Astrocyte (in vitro differentiated cells and primary cell): Measurements from ENCODE around the gene DACT2. TPM values are rescaled to one million over a fixed set of nuclear protein-coding genes. Genes with fewer than 3 reads are reported as not detected.

Experiments
- DNase-seq: peaks from one replicate; pipeline ENCODE4 v3.0.0-alpha.2; 2010; ENCODE audit warnings: low read depth
- FAIRE-seq: peaks from 2 replicates; lab custom pipeline; 2011; peaks lifted over from hg19 to GRCh38; lab: Jason Lieb, UNC
- H2AFZ ChIP-seq: 2 replicates; pipeline ENCODE4 v1.6.0; 2012; ENCODE audit warnings: low read depth, low read length, inconsistent platforms
- H3K27ac ChIP-seq: 2 replicates; pipeline ENCODE4 v1.5.1; 2011; ENCODE audit warnings: low read depth, low read length, inconsistent platforms
- H3K27me3 ChIP-seq: 2 replicates; pipeline ENCODE4 v1.6.0; 2011; ENCODE audit warnings: low read length, inconsistent platforms; ENCODE audit not compliant: insufficient read depth
- H3K36me3 ChIP-seq: 2 replicates; pipeline ENCODE4 v1.5.1; 2011; ENCODE audit warnings: low read length, inconsistent platforms; ENCODE audit not compliant: insufficient read depth
- H3K4me1 ChIP-seq: 2 replicates; pipeline ENCODE4 v1.5.1; 2011; ENCODE audit warnings: low read length, inconsistent platforms; ENCODE audit not compliant: insufficient read depth
- H3K4me2 ChIP-seq: 2 replicates; pipeline ENCODE4 v1.6.0; 2012; ENCODE audit warnings: low read length, inconsistent platforms
- H3K4me3 ChIP-seq: 2 replicates; pipeline ENCODE4 v1.5.1; 2011; ENCODE audit warnings: low read depth, mild to moderate bottlenecking, low read length, inconsistent platforms; ENCODE audit not compliant: insufficient read depth
- H3K79me2 ChIP-seq: 2 replicates; pipeline ENCODE4 v1.6.0; 2012; ENCODE audit warnings: mild to moderate bottlenecking, low read length, inconsistent platforms; ENCODE audit not compliant: insufficient read depth
- H3K9ac ChIP-seq: 2 replicates; pipeline ENCODE4 v1.6.0; 2012; ENCODE audit warnings: mild to moderate bottlenecking, low read length, inconsistent platforms
- H3K9me3 ChIP-seq: 2 replicates; pipeline ENCODE4 v1.5.1; 2012; ENCODE audit warnings: low read depth, mild to moderate bottlenecking, low read length, inconsistent platforms; ENCODE audit not compliant: insufficient read depth
- H4K20me1 ChIP-seq: 2 replicates; pipeline ENCODE4 v1.6.0; 2012; ENCODE audit warnings: low read length, inconsistent platforms; ENCODE audit not compliant: insufficient read depth
- H3K27ac Mint-ChIP-seq: one replicate; pipeline ENCODE4 v1.8.0; 2021; ENCODE audit warnings: mild to moderate bottlenecking, mixed read lengths; ENCODE audit not compliant: unreplicated experiment
- H3K27me3 Mint-ChIP-seq: one replicate; pipeline ENCODE4 v1.8.0; 2021; ENCODE audit warnings: low read depth, mixed read lengths; ENCODE audit not compliant: unreplicated experiment
- H3K36me3 Mint-ChIP-seq: one replicate; pipeline ENCODE4 v1.8.0; 2021; ENCODE audit warnings: low read depth, mixed read lengths; ENCODE audit not compliant: unreplicated experiment
- H3K4me1 Mint-ChIP-seq: one replicate; pipeline ENCODE4 v1.8.0; 2021; ENCODE audit warnings: low read depth, mixed read lengths; ENCODE audit not compliant: unreplicated experiment
- H3K4me3 Mint-ChIP-seq: one replicate; pipeline ENCODE4 v1.8.0; 2021; ENCODE audit warnings: mild to moderate bottlenecking, moderate library complexity, mixed read lengths; ENCODE audit not compliant: unreplicated experiment
- H3K9me3 Mint-ChIP-seq: one replicate; pipeline ENCODE4 v1.8.0; 2021; ENCODE audit warnings: mild to moderate bottlenecking, mixed read lengths; ENCODE audit not compliant: unreplicated experiment
- CTCF ChIP-seq: IDR thresholded peaks from 2 replicates; pipeline ENCODE4 v1.5.1; 2011; ENCODE audit warnings: low read depth, mild to moderate bottlenecking, inconsistent platforms, low read length, moderate library complexity; ENCODE audit not compliant: insufficient read depth
- EZH2 ChIP-seq: IDR thresholded peaks from 2 replicates; pipeline ENCODE4 v1.6.1; 2012; ENCODE audit warnings: mild to moderate bottlenecking, low read length, inconsistent platforms; ENCODE audit not compliant: insufficient read depth
- total RNA-seq: library from RNA; stranded (reverse); gene quantifications from 2 replicates; pipeline ENCODE4 v1.2.1, GENCODE V29; 2021

DACT2 gene
- total RNA-seq, 1 donor from 2014 or later: 0.20 TPM

- H3K36me3 ChIP-seq: no peaks in the 10 kb centered on the region
- no peak for FAIRE-seq
- no peak overlapping the region for H2AFZ ChIP-seq
- no peaks in the 10 kb centered on the region for H3K79me2 ChIP-seq
- H3K4me1 ChIP-seq: no peaks in the 10 kb centered on the region
- no peaks in the 10 kb centered on the region for H3K9me3 Mint-ChIP-seq
- no peak overlapping the region for H3K9ac ChIP-seq
- no peak overlapping the region for H3K27ac Mint-ChIP-seq
- no peaks in the 10 kb centered on the region for H3K27me3 ChIP-seq
- no peak for DNase-seq
- no peaks in the 10 kb centered on the region for H4K20me1 ChIP-seq
- no peak overlapping the region for H3K27ac ChIP-seq
- H3K4me1 Mint-ChIP-seq: peaks cover 13% of the 10 kb centered on the region
- no peak overlapping the region for H3K4me3 Mint-ChIP-seq
- TF ChIP-seq CTCF (no peak), EZH2 (no peak)
- no peak overlapping the region for H3K4me3 ChIP-seq
- H3K9me3 ChIP-seq: no peaks in the 10 kb centered on the region
- peaks cover 11% of the 10 kb centered on the region for H3K27me3 Mint-ChIP-seq
- H3K4me2 ChIP-seq: no peak overlapping the region
- no peaks in the 10 kb centered on the region for H3K36me3 Mint-ChIP-seq
Observed at GRCh38 chr6:168303982-168304751, 15.4 kb downstream of the DACT2 start.

- no peaks in the 10 kb centered on the region for H3K79me2 ChIP-seq
- no peaks in the 10 kb centered on the region for H4K20me1 ChIP-seq
- no peak overlapping the region for H3K9ac ChIP-seq
- H3K4me1 Mint-ChIP-seq: peaks cover 13% of the 10 kb centered on the region
- H3K4me2 ChIP-seq: no peak overlapping the region
- H3K27ac ChIP-seq: no peak overlapping the region
- no peaks in the 10 kb centered on the region for H3K36me3 ChIP-seq
- H3K9me3 ChIP-seq: no peaks in the 10 kb centered on the region
- H3K4me1 ChIP-seq: no peaks in the 10 kb centered on the region
- no peak overlapping the region for H3K4me3 Mint-ChIP-seq
- no peak overlapping the region for H3K27ac Mint-ChIP-seq
- H3K4me3 ChIP-seq: no peak overlapping the region
- H2AFZ ChIP-seq: no peak overlapping the region
- H3K27me3 Mint-ChIP-seq: peaks cover 13% of the 10 kb centered on the region
- TF ChIP-seq CTCF: no peak
- TF ChIP-seq EZH2: no peak
- no peaks in the 10 kb centered on the region for H3K27me3 ChIP-seq
- FAIRE-seq: no peak
- H3K36me3 Mint-ChIP-seq: no peaks in the 10 kb centered on the region
- H3K9me3 Mint-ChIP-seq: no peaks in the 10 kb centered on the region
- no peak for DNase-seq
Observed at GRCh38 chr6:168302534-168302933, 17.0 kb downstream of the DACT2 start.
